Measurements from ENCODE around the gene CFAP107. TPM values are rescaled to one million over a fixed set of nuclear protein-coding genes. Genes with fewer than 3 reads are reported as not detected.
A peak's percentile ranks its signal among the peaks of the same experiment; 100 is the strongest.
"Not testable (repeated sequence)": the region's sequence is repeated elsewhere in the genome, so short reads cannot be mapped to it uniquely, and the experiment has no call there.

Gene CFAP107
- total RNA-seq (2014; rRNA removed; shearing (Covaris generic)): not detected in 2 replicates

- DNase-seq (ENCODE audit: low read depth): peak; percentile 14
These were observed at the start of gene CFAP107 for GRCh38 chr1:12745992-12746323. Gene CFAP107, plus strand, starts transcription at chr1:12746200. Its CDS starts 231 bp downstream, at chr1:12746431.

- no peak for DNase-seq (ENCODE audit: low read depth)
These were observed 49.3 kb upstream of the CFAP107 start for GRCh38 chr1:12696658-12697057.

- no peak for DNase-seq (ENCODE audit: low read depth)
These were observed 48.6 kb upstream of the CFAP107 start for GRCh38 chr1:12697397-12697796.

GRCh38 chr1:12703821-12704451, 42.1 kb upstream of the CFAP107 start:
- DNase-seq (ENCODE audit: low read depth): no peak

- DNase-seq (ENCODE audit: low read depth): no peak
These were observed 39.9 kb upstream of the CFAP107 start for GRCh38 chr1:12706061-12706460.

- DNase-seq (ENCODE audit: low read depth): no peak
These were observed 37.5 kb upstream of the CFAP107 start for GRCh38 chr1:12708396-12709090.

- no peak for DNase-seq (ENCODE audit: low read depth)
These were observed 36.9 kb upstream of the CFAP107 start for GRCh38 chr1:12709091-12709491.

GRCh38 chr1:12709696-12710095, 36.3 kb upstream of the CFAP107 start:
- peak; percentile 19 for DNase-seq (ENCODE audit: low read depth)

GRCh38 chr1:12711536-12711935, 34.5 kb upstream of the CFAP107 start:
- peak; percentile 26 for DNase-seq (ENCODE audit: low read depth)

GRCh38 chr1:12712076-12712475, 33.9 kb upstream of the CFAP107 start:
- DNase-seq (ENCODE audit: low read depth): no peak

GRCh38 chr1:12712929-12713328, 33.1 kb upstream of the CFAP107 start:
- no peak for DNase-seq (ENCODE audit: low read depth)

- not testable (repeated sequence) for DNase-seq (ENCODE audit: low read depth)
These were observed 32.3 kb upstream of the CFAP107 start for GRCh38 chr1:12713651-12714050.

- DNase-seq (ENCODE audit: low read depth): no peak
These were observed 31.1 kb upstream of the CFAP107 start for GRCh38 chr1:12714710-12715475.

- DNase-seq (ENCODE audit: low read depth): no peak
These were observed 30.0 kb upstream of the CFAP107 start, which contains the start of gene AADACL3 for GRCh38 chr1:12715896-12716437. Gene AADACL3, plus strand, starts transcription at chr1:12716110. Its CDS starts 67 bp downstream, at chr1:12716177.

- no peak for DNase-seq (ENCODE audit: low read depth)
These were observed 28.6 kb upstream of the CFAP107 start for GRCh38 chr1:12717301-12717838.

GRCh38 chr1:12722626-12723025, 23.4 kb upstream of the CFAP107 start:
- no peak for DNase-seq (ENCODE audit: low read depth)

GRCh38 chr1:12728391-12728790, 17.6 kb upstream of the CFAP107 start:
- no peak for DNase-seq (ENCODE audit: low read depth)

- DNase-seq (ENCODE audit: low read depth): no peak
These were observed 15.8 kb upstream of the CFAP107 start for GRCh38 chr1:12730156-12730555.

GRCh38 chr1:12731084-12731483, 14.9 kb upstream of the CFAP107 start:
- DNase-seq (ENCODE audit: low read depth): not testable (repeated sequence)

- no peak for DNase-seq (ENCODE audit: low read depth)
These were observed 11.3 kb upstream of the CFAP107 start for GRCh38 chr1:12734651-12735050.

GRCh38 chr1:12738934-12739333, 7.1 kb upstream of the CFAP107 start:
- no peak for DNase-seq (ENCODE audit: low read depth)

GRCh38 chr1:12739613-12740012, 6.4 kb upstream of the CFAP107 start:
- DNase-seq (ENCODE audit: low read depth): no peak
